ENCODE data around the gene SLC50A1. TPM values are rescaled to one million over a fixed set of nuclear protein-coding genes. Genes with fewer than 3 reads are reported as not detected.
A peak's percentile ranks its signal among the peaks of the same experiment; 100 is the strongest.
"Not testable (repeated sequence)": the region's sequence is repeated elsewhere in the genome, so short reads cannot be mapped to it uniquely, and the experiment has no call there.

SLC50A1 gene
- total RNA-seq, 1 experiment from 2014 or later = 56.9 TPM

GRCh38 chr1:155108296-155108695, 27.4 kb upstream of the SLC50A1 start:
- H3K4me3 ChIP-seq = no peak overlapping the region
- H3K36me3 ChIP-seq = no peaks in the 10 kb centered on the region
- no peak for DNase-seq
- H3K9me3 ChIP-seq = no peaks in the 10 kb centered on the region
- 0 out of 2 replicates have a peak, but pooled peaks cover 3% of the 10 kb centered on the region for H3K27me3 ChIP-seq

- 0 out of 2 replicates have a peak, but pooled peaks cover 3% of the 10 kb centered on the region for H3K27me3 ChIP-seq
- H3K4me3 ChIP-seq = no peak overlapping the region
- DNase-seq = no peak
- H3K36me3 ChIP-seq = no peaks in the 10 kb centered on the region
- H3K9me3 ChIP-seq = no peaks in the 10 kb centered on the region
Measured at GRCh38 chr1:155110381-155110780, 25.3 kb upstream of the SLC50A1 start.

GRCh38 chr1:155110826-155111225, 24.8 kb upstream of the SLC50A1 start:
- Histone ChIP-seq H3K27me3 (0 out of 2 replicates have a peak, but pooled peaks cover 3% of the 10 kb centered on the region), H3K4me3 (no peak overlapping the region), H3K36me3 (no peaks in the 10 kb centered on the region), H3K9me3 (no peaks in the 10 kb centered on the region)
- DNase-seq = no peak

- DNase-seq = no peak
- Histone ChIP-seq H3K27me3 (no peaks in the 10 kb centered on the region), H3K36me3 (no peaks in the 10 kb centered on the region), H3K9me3 (no peaks in the 10 kb centered on the region), H3K4me3 (no peak overlapping the region)
Measured at GRCh38 chr1:155113450-155113980, 22.1 kb upstream of the SLC50A1 start.

- DNase-seq = no peak
- Histone ChIP-seq H3K9me3 (no peaks in the 10 kb centered on the region), H3K4me3 (no peak overlapping the region), H3K36me3 (no peaks in the 10 kb centered on the region), H3K27me3 (0 out of 2 replicates have a peak, but pooled peaks cover 5% of the 10 kb centered on the region)
Measured at GRCh38 chr1:155116113-155116764, 19.4 kb upstream of the SLC50A1 start.

- no peak for DNase-seq
- Histone ChIP-seq H3K4me3 (no peak overlapping the region), H3K9me3 (no peaks in the 10 kb centered on the region), H3K27me3 (0 out of 2 replicates have a peak, but pooled peaks cover 5% of the 10 kb centered on the region), H3K36me3 (no peaks in the 10 kb centered on the region)
Measured at GRCh38 chr1:155117610-155118009, 18.0 kb upstream of the SLC50A1 start.

GRCh38 chr1:155118090-155118489, 17.6 kb upstream of the SLC50A1 start:
- H3K4me3 ChIP-seq, H3K9me3 ChIP-seq, H3K36me3 ChIP-seq, DNase-seq, H3K27me3 ChIP-seq: not testable (repeated sequence)

- Histone ChIP-seq H3K27me3 (0 out of 2 replicates have a peak, but pooled peaks cover 5% of the 10 kb centered on the region), H3K9me3 (no peaks in the 10 kb centered on the region), H3K4me3 (no peak overlapping the region), H3K36me3 (no peaks in the 10 kb centered on the region)
- no peak for DNase-seq
Measured at GRCh38 chr1:155120253-155120652, 15.4 kb upstream of the SLC50A1 start.

GRCh38 chr1:155121249-155121648, 14.4 kb upstream of the SLC50A1 start:
- 0 out of 2 replicates have a peak, but pooled peaks cover 5% of the 10 kb centered on the region for H3K27me3 ChIP-seq

GRCh38 chr1:155122308-155122707, 13.3 kb upstream of the SLC50A1 start:
- no peaks in the 10 kb centered on the region for H3K9me3 ChIP-seq
- DNase-seq = no peak
- H3K36me3 ChIP-seq = no peaks in the 10 kb centered on the region
- no peak overlapping the region for H3K4me3 ChIP-seq
- peaks cover 5% of the 10 kb centered on the region; the same call in 1 of the 2 replicates for H3K27me3 ChIP-seq

More at GRCh38 chr1:155121249-155121648, 14.4 kb upstream of the SLC50A1 start:
- Histone ChIP-seq H3K9me3 (no peaks in the 10 kb centered on the region), H3K4me3 (no peak overlapping the region), H3K36me3 (no peaks in the 10 kb centered on the region)
- no peak for DNase-seq

GRCh38 chr1:155123801-155124200, 11.9 kb upstream of the SLC50A1 start:
- no peak for DNase-seq
- Histone ChIP-seq H3K36me3 (no peaks in the 10 kb centered on the region), H3K9me3 (no peaks in the 10 kb centered on the region), H3K27me3 (peaks cover 12% of the 10 kb centered on the region; the same call in 1 of the 2 replicates), H3K4me3 (no peak overlapping the region)

GRCh38 chr1:155124503-155125463, 10.9 kb upstream of the SLC50A1 start:
- no peak for DNase-seq
- Histone ChIP-seq H3K9me3 (no peaks in the 10 kb centered on the region), H3K36me3 (no peaks in the 10 kb centered on the region), H3K27me3 (peaks cover 12% of the 10 kb centered on the region; the same call in 1 of the 2 replicates), H3K4me3 (no peak overlapping the region)

- Histone ChIP-seq H3K36me3 (no peaks in the 10 kb centered on the region), H3K27me3 (peaks cover 7% of the 10 kb centered on the region; the same call in 1 of the 2 replicates), H3K4me3 (no peak overlapping the region), H3K9me3 (no peaks in the 10 kb centered on the region)
- DNase-seq = no peak
Measured at GRCh38 chr1:155125511-155125945, 10.1 kb upstream of the SLC50A1 start.

GRCh38 chr1:155125946-155126555, 9.6 kb upstream of the SLC50A1 start:
- peaks cover 7% of the 10 kb centered on the region; the same call in 1 of the 2 replicates for H3K27me3 ChIP-seq

GRCh38 chr1:155126556-155127104, 9.0 kb upstream of the SLC50A1 start:
- Histone ChIP-seq H3K27me3 (peaks cover 7% of the 10 kb centered on the region; the same call in 1 of the 2 replicates), H3K4me3 (peak overlapping the region; percentile 52), H3K9me3 (no peaks in the 10 kb centered on the region), H3K36me3 (no peaks in the 10 kb centered on the region)
- no peak for DNase-seq

More at GRCh38 chr1:155125946-155126555, 9.6 kb upstream of the SLC50A1 start:
- Histone ChIP-seq H3K36me3 (no peaks in the 10 kb centered on the region), H3K9me3 (no peaks in the 10 kb centered on the region), H3K4me3 (no peak overlapping the region)
- DNase-seq = no peak
